Suprapubic skin (tissue), 3 donors: Measurements from ENCODE around the gene SMAD7.

Experiments
- POLR2A ChIP-seq, 2 donors: fragments of 450-650 bp; IDR thresholded peaks; one replicate each; pipeline ENCODE4 v1.6.1; 2017; ENCODE audit warnings: antibody characterized with exemption in 2 of 2, mild to moderate bottlenecking in 2 of 2, moderate library complexity in 2 of 2
- TF ChIP-seq, protein P1 (sequence below), 2 donors: fragments of 200-600 bp in 1 of 2; fragments of 450-650 bp in 1 of 2; sonication (generic) in 1 of 2; IDR thresholded peaks; one replicate each; pipeline ENCODE4 v1.5.1; 2016 to 2019; ENCODE audit warnings: antibody characterized with exemption in 2 of 2, mild to moderate bottlenecking in 1 of 2, moderate library complexity in 1 of 2

GRCh38 chr18:48888773-48889080 is 62.0 kb downstream of the SMAD7 start:
- TF ChIP-seq, protein P1, sequence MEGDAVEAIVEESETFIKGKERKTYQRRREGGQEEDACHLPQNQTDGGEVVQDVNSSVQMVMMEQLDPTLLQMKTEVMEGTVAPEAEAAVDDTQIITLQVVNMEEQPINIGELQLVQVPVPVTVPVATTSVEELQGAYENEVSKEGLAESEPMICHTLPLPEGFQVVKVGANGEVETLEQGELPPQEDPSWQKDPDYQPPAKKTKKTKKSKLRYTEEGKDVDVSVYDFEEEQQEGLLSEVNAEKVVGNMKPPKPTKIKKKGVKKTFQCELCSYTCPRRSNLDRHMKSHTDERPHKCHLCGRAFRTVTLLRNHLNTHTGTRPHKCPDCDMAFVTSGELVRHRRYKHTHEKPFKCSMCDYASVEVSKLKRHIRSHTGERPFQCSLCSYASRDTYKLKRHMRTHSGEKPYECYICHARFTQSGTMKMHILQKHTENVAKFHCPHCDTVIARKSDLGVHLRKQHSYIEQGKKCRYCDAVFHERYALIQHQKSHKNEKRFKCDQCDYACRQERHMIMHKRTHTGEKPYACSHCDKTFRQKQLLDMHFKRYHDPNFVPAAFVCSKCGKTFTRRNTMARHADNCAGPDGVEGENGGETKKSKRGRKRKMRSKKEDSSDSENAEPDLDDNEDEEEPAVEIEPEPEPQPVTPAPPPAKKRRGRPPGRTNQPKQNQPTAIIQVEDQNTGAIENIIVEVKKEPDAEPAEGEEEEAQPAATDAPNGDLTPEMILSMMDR (IDR thresholded peaks at IDR 0.05), result no peak
- TF ChIP-seq POLR2A (IDR thresholded peaks at IDR 0.05), result no peak
